Sigmoid colon (tissue), 7 donors: ENCODE results near the gene CD53. TPM values are rescaled to one million over a fixed set of nuclear protein-coding genes. Genes with fewer than 3 reads are reported as not detected.

Experiments used
- DNase-seq: peaks from one replicate; pipeline ENCODE4 v3.0.0-alpha.2; 2019
- H3K27ac ChIP-seq, 4 donors: fragments of 200-600 bp; sonication (generic); one replicate each; pipeline ENCODE4 v1.5.1; 2016 to 2019; ENCODE audit warnings: mild to moderate bottlenecking in 1 of 4
- H3K27me3 ChIP-seq, 3 donors: fragments of 200-600 bp; sonication (generic); one replicate each; pipeline ENCODE4 v1.5.1; 2019; ENCODE audit warnings: mild to moderate bottlenecking in 1 of 3
- H3K36me3 ChIP-seq, 4 donors: fragments of 200-600 bp; sonication (generic); one replicate each; pipeline ENCODE4 v1.5.1; 2016 to 2019
- H3K4me1 ChIP-seq, 4 donors: fragments of 200-600 bp; sonication (generic); one replicate each; pipeline ENCODE4 v1.5.1; 2017 to 2019
- H3K4me3 ChIP-seq, 4 donors: fragments of 200-600 bp; sonication (generic); one replicate each; pipeline ENCODE4 v1.5.1; 2017 to 2019; ENCODE audit warnings: mild to moderate bottlenecking in 2 of 4, moderate library complexity in 1 of 4
- H3K9me3 ChIP-seq, 4 donors: fragments of 200-600 bp in 3 of 4; sonication (generic) in 3 of 4; one replicate each; pipeline versions ENCODE4 v1.5.1 to v1.6.1; 2013 to 2019
- EP300 ChIP-seq, 4 donors: sonication (generic); formaldehyde crosslinking; IDR thresholded peaks; one replicate each; pipeline ENCODE4 v1.6.1; 2017; ENCODE audit warnings: antibody characterized with exemption in 4 of 4
- POLR2A ChIP-seq, 2 donors: fragments of 450-650 bp; IDR thresholded peaks; one replicate each; pipeline ENCODE4 v1.6.1; 2016; ENCODE audit warnings: antibody characterized with exemption in 2 of 2, mild to moderate bottlenecking in 2 of 2, moderate library complexity in 2 of 2
- POLR2AphosphoS5 ChIP-seq, 4 donors: sonication (generic); formaldehyde crosslinking; IDR thresholded peaks; one replicate each; pipeline ENCODE4 v1.6.1; 2017; ENCODE audit warnings: antibody characterized with exemption in 4 of 4
- WGBS, 2 donors: extraction: QIAGEN DNeasy Blood & Tissue Kit; methylation state at CpG; one replicate each; pipeline ENCODE4 v1.1.7; 2013; 5-methylcytosine and 5-hydroxymethylcytosine counted together
- intact Hi-C: fragments of 100-400 bp; cut with DNase I; formaldehyde crosslinking; loops from one replicate; pipeline ENCODE4 v1.15.1; 2023
- polyA plus RNA-seq, 3 donors: library from polyadenylated mRNA; stranded (reverse); fragments of 200-250 nt; gene quantifications; one replicate each; pipeline ENCODE4 v1.2.3, GENCODE V29; 2013
- total RNA-seq, 4 donors: library from RNA; depleted of rRNA; stranded (reverse); fragments of >200 nt; gene quantifications; one replicate each; pipeline ENCODE4 v1.1.0, GENCODE V29; 2016
- TF ChIP-seq, protein P1 (sequence below), 4 experiments: fragments of 450-650 bp in 3 of 4; fragments of 200-600 bp in 1 of 4; IDR thresholded peaks; one replicate each; pipeline ENCODE4 v1.5.1; 2016 to 2019; ENCODE audit warnings: antibody characterized with exemption in 4 of 4, mild to moderate bottlenecking in 3 of 4, moderate library complexity in 2 of 4
- donor health status: healthy with polysubstance abuse.
- donor health status: Bipolar disorder and iron deficiency.
- donor health status: healthy.

The CD53 gene
- total and polyA plus RNA-seq, 7 donors: 7.5 to 150 (median 28.2) TPM

DNA sequence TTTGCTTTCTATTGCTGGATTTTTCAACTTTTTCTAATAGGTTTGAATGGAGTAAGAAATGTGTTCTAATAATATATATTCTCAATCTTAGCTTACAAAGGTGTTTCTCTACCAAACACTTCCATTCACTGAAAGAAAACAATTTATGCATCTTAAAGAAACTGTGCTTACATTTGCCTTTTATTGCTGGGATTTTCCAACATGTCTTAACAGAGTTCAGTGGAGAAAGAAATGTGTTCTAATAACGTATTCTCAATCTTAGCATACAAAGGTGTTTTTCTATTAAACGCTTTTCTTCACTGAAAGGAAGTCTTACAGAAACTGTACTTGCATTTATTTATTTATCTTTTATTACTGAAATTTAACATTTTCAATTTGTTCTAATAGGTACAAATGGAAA is 5.6 kb downstream of the CD53 start:
- intact Hi-C loops: no loop called here
- Histone ChIP-seq H3K4me1 (no peaks in the 10 kb centered on the region), H3K9me3 (no peaks in the 10 kb centered on the region), H3K27me3 (no peaks in the 10 kb centered on the region), H3K27ac (no peak overlapping the region), H3K36me3 (no peaks in the 10 kb centered on the region), H3K4me3 (no peak overlapping the region)
- 56 to 76% methylated on average over 2 of the region's 2 CpGs for WGBS, 2 donors
- no peak for DNase-seq
- no peak for TF ChIP-seq EP300 (IDR thresholded peaks at IDR 0.05)
- TF ChIP-seq, protein P1, sequence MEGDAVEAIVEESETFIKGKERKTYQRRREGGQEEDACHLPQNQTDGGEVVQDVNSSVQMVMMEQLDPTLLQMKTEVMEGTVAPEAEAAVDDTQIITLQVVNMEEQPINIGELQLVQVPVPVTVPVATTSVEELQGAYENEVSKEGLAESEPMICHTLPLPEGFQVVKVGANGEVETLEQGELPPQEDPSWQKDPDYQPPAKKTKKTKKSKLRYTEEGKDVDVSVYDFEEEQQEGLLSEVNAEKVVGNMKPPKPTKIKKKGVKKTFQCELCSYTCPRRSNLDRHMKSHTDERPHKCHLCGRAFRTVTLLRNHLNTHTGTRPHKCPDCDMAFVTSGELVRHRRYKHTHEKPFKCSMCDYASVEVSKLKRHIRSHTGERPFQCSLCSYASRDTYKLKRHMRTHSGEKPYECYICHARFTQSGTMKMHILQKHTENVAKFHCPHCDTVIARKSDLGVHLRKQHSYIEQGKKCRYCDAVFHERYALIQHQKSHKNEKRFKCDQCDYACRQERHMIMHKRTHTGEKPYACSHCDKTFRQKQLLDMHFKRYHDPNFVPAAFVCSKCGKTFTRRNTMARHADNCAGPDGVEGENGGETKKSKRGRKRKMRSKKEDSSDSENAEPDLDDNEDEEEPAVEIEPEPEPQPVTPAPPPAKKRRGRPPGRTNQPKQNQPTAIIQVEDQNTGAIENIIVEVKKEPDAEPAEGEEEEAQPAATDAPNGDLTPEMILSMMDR (IDR thresholded peaks at IDR 0.05): no peak
- TF ChIP-seq POLR2AphosphoS5 (IDR thresholded peaks at IDR 0.05): no peak
- TF ChIP-seq POLR2A (IDR thresholded peaks at IDR 0.05): no peak

DNA sequence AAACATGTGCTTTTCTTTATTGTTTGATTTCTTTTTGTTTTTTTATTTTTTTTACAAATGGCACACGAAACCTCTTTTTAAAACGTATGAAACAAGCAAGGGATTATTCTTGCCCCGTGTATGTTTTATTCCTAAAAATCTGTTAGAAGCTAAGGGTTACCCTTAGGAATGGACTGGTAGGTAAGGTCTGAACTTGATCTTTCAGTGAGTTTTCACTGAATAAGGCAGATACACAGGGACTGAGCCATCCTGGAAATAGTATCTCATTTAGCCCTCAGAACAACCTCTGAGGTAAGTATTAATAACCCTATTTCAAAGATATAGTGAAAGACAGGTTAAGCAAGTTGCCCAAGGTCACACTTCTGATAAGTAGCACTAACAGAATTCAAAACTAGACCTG is 6.0 kb downstream of the CD53 start:
- TF ChIP-seq, protein P1 (IDR thresholded peaks at IDR 0.05): no peak
- TF ChIP-seq POLR2A (IDR thresholded peaks at IDR 0.05) (no peak), EP300 (IDR thresholded peaks at IDR 0.05) (no peak), POLR2AphosphoS5 (IDR thresholded peaks at IDR 0.05) (no peak)
- H3K27ac ChIP-seq: no peak overlapping the region
- no peaks in the 10 kb centered on the region for H3K4me1 ChIP-seq
- H3K4me3 ChIP-seq: no peak overlapping the region
- H3K36me3 ChIP-seq: no peaks in the 10 kb centered on the region
- 77 to 81% methylated on average over 3 of the region's 3 CpGs for WGBS, 2 donors
- DNase-seq: no peak
- no peaks in the 10 kb centered on the region for H3K9me3 ChIP-seq
- intact Hi-C loops: no loop called here
- no peaks in the 10 kb centered on the region for H3K27me3 ChIP-seq

DNA sequence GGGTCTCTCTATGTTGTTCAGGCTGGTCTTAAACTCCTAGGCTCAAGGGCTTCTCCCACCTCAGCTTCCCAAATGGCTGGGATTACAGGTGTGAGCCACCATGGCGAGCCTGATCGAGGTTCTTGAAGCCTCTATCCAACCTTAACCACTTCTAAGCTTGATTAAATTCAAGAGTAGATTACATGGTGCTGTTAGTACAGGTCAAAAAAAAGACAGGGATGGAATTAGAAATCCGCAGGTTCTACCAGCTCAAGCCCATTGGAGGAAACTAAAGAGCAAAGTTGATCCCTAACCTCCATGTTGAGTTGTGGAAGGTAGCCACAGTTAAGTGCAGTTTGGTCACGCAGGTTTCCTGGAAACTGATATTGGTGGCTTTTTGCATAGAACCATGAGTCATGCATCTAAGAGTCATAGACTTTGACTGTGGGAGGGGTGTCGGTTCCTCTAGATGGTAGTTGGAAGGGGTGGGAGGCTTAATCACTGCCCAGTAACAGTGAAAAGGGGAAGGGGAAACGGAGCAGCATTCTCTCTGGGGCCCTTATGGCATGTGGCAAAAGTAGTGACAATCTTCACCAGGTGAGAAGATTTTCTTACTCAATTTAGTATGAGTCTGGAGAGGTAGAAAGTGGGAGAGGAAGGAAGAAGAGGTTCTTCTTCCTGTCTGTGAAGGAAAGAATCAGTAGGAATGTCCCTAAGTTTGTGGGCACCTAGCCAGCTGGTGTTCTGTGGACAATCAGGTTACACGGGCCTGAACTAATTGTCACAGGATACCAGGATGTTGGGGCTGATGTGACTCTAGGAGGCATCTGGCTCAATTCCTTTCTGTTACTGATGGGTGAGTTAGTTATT is 7.0 kb downstream of the CD53 start:
- TF ChIP-seq, protein P1 (IDR thresholded peaks at IDR 0.05): no peak
- TF ChIP-seq POLR2A (IDR thresholded peaks at IDR 0.05) (no peak), EP300 (IDR thresholded peaks at IDR 0.05) (no peak), POLR2AphosphoS5 (IDR thresholded peaks at IDR 0.05) (no peak)
- DNase-seq: no peak
- H3K9me3 ChIP-seq: no peaks in the 10 kb centered on the region
- no peak overlapping the region for H3K27ac ChIP-seq
- intact Hi-C loops: no loop called here
- no peak overlapping the region for H3K4me3 ChIP-seq
- WGBS, 2 donors: 39 to 40% methylated on average over 7 of the region's 7 CpGs
- H3K36me3 ChIP-seq: no peaks in the 10 kb centered on the region
- no peaks in the 10 kb centered on the region for H3K4me1 ChIP-seq
- H3K27me3 ChIP-seq: no peaks in the 10 kb centered on the region

DNA sequence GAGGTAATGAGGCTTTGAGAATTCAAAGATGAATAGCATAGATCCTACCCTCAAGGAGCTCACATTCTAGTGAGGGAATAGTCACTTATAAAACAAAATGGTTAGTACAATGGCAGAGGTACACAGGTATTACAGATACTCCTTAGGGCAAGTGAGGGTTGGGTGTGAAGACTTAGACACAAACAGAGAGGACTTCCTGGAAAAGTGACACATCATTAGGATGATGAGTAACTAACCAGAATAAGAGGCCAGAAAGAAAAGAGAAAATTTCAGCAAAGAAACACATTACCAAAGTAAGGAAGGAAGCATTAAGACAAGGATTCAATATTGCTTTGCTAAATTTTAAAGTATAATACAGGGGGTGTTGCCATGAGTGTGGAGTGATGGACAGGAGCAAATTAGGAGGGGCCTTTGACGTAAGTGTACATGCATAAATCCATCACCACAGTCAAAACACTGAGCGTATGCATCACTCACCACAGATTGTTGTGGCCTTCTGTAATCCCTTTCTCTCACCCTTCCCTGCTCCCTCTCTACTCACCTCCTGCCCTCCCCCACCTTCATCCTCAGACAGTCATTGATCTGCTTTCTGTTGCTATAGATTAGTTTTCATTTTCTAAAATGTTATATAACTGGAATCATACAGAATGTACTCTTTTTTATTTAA is 7.9 kb downstream of the CD53 start:
- Histone ChIP-seq H3K36me3 (no peaks in the 10 kb centered on the region), H3K4me3 (no peak overlapping the region), H3K27me3 (no peaks in the 10 kb centered on the region), H3K9me3 (no peaks in the 10 kb centered on the region), H3K4me1 (no peaks in the 10 kb centered on the region), H3K27ac (no peak overlapping the region)
- 38 to 60% methylated on average over 2 of the region's 2 CpGs for WGBS, 2 donors
- no peak for DNase-seq
- TF ChIP-seq POLR2A (IDR thresholded peaks at IDR 0.05): no peak
- TF ChIP-seq, protein P1 (IDR thresholded peaks at IDR 0.05): no peak
- TF ChIP-seq EP300 (IDR thresholded peaks at IDR 0.05): no peak
- TF ChIP-seq POLR2AphosphoS5 (IDR thresholded peaks at IDR 0.05): no peak
- intact Hi-C loops: no loop called here
